Fibroblast of lung (primary cell): ENCODE data around the gene DDX51.

ENCODE experiments used
- CTCF ChIP-seq, 2 donors: IDR thresholded peaks in 1 of 2; conservative IDR thresholded peaks in 1 of 2; 1 replicate in 1 of 2; 2 replicates in 1 of 2; pipeline ENCODE4 v1.5.1; 2011 to 2012; ENCODE audit warnings: low read length in 2 of 2, control low read depth in 1 of 2, inconsistent platforms in 1 of 2, low read depth in 1 of 2, mild to moderate bottlenecking in 1 of 2
- EZH2 ChIP-seq: IDR thresholded peaks from 2 replicates; pipeline ENCODE4 v1.5.1; 2012; ENCODE audit warnings: low read length, control low read depth, mild to moderate bottlenecking; ENCODE audit errors: missing control alignments

DNA sequence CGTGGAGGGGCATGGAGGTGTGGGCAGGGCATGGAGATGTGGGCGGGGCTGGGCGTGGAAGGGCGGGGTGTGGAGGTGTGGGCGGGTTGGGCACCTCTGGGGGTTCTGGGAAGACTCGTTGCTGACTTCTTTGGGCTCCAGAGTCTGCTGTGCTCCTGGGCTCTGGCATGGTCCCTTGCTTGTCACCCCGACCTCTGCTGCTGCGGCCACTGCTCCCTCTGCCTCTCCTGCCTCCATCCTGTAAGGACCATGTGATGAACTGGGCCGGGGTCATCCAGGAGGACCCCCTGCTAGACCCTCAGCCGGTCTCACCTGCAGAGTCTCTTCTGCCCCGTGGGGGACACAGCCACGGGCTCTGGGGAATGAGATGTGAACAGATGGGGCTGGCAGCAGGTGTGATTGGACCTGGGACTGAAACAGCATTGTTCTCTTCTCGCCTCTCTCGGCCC is 15.5 kb upstream of the DDX51 start:
- TF ChIP-seq CTCF (conservative IDR thresholded peaks at IDR 0.05 in 1 of 2, IDR thresholded peaks at IDR 0.05 in 1 of 2; ENCODE audit: low read depth in 1 of 2, low read length in 2 of 2) (no peak), EZH2 (no peak)
